Nephron (organoid): ENCODE results near the gene PLPP2.
"Not testable (repeated sequence)": the region's sequence is repeated elsewhere in the genome, so short reads cannot be mapped to it uniquely, and the experiment has no call there.

Experiments used
- H3K27ac Mint-ChIP-seq, 3 experiments: 2 replicates each; pipeline ENCODE4 v1.8.0; 2020; ENCODE audit warnings: mixed read lengths in 3 of 3, mild to moderate bottlenecking in 2 of 3, moderate library complexity in 1 of 3
- H3K27me3 Mint-ChIP-seq: 2 replicates; pipeline ENCODE4 v1.8.0; 2021; ENCODE audit warnings: low read depth, mild to moderate bottlenecking, moderate library complexity, mixed read lengths
- H3K36me3 Mint-ChIP-seq: 2 replicates; pipeline ENCODE4 v1.8.0; 2020; ENCODE audit warnings: low read depth, mixed read lengths
- H3K4me1 Mint-ChIP-seq: 2 replicates; pipeline ENCODE4 v1.8.0; 2020; ENCODE audit warnings: mixed read lengths
- H3K4me3 Mint-ChIP-seq, 3 experiments: 2 replicates each; pipeline ENCODE4 v1.8.0; 2020; ENCODE audit warnings: mild to moderate bottlenecking in 3 of 3, mixed read lengths in 3 of 3, moderate library complexity in 2 of 3
- H3K9me3 Mint-ChIP-seq: 2 replicates; pipeline ENCODE4 v1.8.0; 2020; ENCODE audit warnings: mixed read lengths
- CTCF ChIP-seq, 3 experiments: fragments of 200-600 bp; sonication (generic); IDR thresholded peaks; one replicate each; pipeline ENCODE4 v1.5.0; 2021; ENCODE audit warnings: antibody characterized with exemption in 3 of 3; ENCODE audit not compliant: unreplicated experiment in 3 of 3

PLPP2 gene

GRCh38 chr19:262125-262524 is 29.1 kb downstream of the PLPP2 start:
- no peak overlapping the region for H3K4me3 Mint-ChIP-seq
- peaks cover 59% of the 10 kb centered on the region for H3K27me3 Mint-ChIP-seq
- no peaks in the 10 kb centered on the region for H3K9me3 Mint-ChIP-seq
- no peaks in the 10 kb centered on the region for H3K36me3 Mint-ChIP-seq
- no peak for TF ChIP-seq CTCF (IDR thresholded peaks at IDR 0.05; ENCODE audit: unreplicated experiment in 3 of 3)
- no peaks in the 10 kb centered on the region for H3K4me1 Mint-ChIP-seq
- no peak overlapping the region for H3K27ac Mint-ChIP-seq

GRCh38 chr19:256804-257203 is 34.4 kb downstream of the PLPP2 start:
- H3K4me1 Mint-ChIP-seq, H3K4me3 Mint-ChIP-seq, H3K27ac Mint-ChIP-seq, H3K9me3 Mint-ChIP-seq, H3K36me3 Mint-ChIP-seq: not testable (repeated sequence)
- H3K27me3 Mint-ChIP-seq: peaks cover 50% of the 10 kb centered on the region

DNA sequence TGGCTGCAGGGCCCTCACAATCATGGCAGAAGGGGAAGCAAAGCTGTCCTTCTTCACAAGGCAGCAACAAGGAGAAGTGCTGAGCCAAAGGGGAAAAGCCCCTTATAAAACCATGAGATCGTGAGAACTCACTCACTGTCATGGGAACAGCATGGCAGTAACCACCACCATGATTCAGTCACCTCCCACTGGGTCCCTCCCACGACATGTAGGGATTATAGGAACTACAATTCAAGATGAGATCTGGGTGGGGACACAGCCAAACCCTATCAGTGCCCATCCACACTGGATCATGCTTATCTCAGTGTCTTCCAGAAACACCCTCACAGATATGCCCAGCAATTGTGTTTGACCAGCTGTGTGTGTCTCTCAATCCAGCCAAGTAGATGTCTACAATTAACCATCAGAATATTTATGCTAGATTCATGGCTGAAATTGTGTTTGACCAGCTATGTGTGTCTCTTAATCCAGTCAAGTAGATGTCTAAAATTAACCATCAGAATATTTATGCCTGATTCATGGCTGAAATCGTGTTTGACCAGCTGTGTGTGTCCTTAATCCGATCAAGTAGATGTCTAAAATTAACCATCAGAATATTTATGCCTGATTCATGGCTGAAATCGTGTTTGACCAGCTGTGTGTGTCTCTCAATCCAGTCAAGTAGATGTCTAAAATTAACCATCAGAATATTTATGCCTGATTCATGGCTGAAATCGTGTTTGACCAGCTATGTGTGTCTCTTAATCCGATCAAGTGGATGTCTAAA is 38.6 kb downstream of the PLPP2 start:
- H3K4me3 Mint-ChIP-seq, H3K9me3 Mint-ChIP-seq, H3K27ac Mint-ChIP-seq, H3K4me1 Mint-ChIP-seq, H3K36me3 Mint-ChIP-seq: not testable (repeated sequence)
- peaks cover 38% of the 10 kb centered on the region for H3K27me3 Mint-ChIP-seq

DNA sequence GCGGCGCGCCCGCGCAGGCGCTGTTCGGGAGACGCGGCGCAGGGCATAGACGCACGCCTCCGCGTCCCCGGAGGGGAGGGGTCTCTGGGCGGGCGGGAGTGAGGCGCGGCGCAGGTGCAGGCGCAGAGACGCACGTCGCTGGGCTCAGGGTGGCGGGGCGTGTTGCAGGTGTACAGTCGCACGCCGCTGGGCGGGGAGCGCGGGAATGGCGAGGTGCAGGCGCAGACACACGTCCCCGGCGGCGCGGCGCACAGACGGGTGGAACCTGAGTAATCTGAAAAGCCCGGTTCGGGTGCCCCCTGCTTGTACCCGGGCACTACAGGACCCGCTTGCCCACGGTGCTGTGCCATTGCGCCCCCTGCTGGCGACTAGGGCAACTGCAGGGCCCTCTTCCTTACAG is 44.7 kb downstream of the PLPP2 start:
- Mint-ChIP-seq H3K4me1 (no peaks in the 10 kb centered on the region), H3K4me3 (no peak overlapping the region), H3K27me3 (peaks cover 7% of the 10 kb centered on the region), H3K36me3 (no peaks in the 10 kb centered on the region), H3K27ac (no peak overlapping the region), H3K9me3 (peaks cover 4% of the 10 kb centered on the region)
- TF ChIP-seq CTCF (IDR thresholded peaks at IDR 0.05; ENCODE audit: unreplicated experiment in 3 of 3): no peak

GRCh38 chr19:245900-246299 is 45.3 kb downstream of the PLPP2 start:
- H3K4me1 Mint-ChIP-seq, H3K27me3 Mint-ChIP-seq, H3K9me3 Mint-ChIP-seq, H3K27ac Mint-ChIP-seq, H3K36me3 Mint-ChIP-seq: not testable (repeated sequence)
- H3K4me3 Mint-ChIP-seq: peak overlapping the region in 2 of 3 experiments; percentile 53 to 62

DNA sequence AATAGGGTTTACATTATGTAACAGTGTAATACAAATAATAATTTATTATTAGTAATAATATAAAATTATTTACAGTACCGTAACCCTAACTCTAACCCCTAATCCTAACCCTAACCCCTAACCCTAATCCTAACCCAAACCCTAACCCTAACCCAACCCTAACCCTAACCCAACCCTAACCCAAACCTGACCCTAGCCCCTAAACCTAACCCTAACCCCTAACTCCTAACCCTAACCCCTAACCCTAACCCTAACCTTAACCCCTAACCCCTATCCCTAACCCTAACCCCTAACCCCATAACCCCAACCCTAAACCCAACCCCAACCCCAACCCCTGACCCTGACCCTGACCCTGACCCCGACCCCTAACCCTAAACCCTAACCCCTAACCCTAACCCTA is 45.7 kb downstream of the PLPP2 start:
- peaks cover 5% of the 10 kb centered on the region for H3K27me3 Mint-ChIP-seq
- peaks cover 4% of the 10 kb centered on the region for H3K9me3 Mint-ChIP-seq
- TF ChIP-seq CTCF (IDR thresholded peaks at IDR 0.05; ENCODE audit: unreplicated experiment in 3 of 3): no peak
- no peak overlapping the region for H3K4me3 Mint-ChIP-seq
- no peak overlapping the region for H3K27ac Mint-ChIP-seq
- H3K36me3 Mint-ChIP-seq: no peaks in the 10 kb centered on the region
- H3K4me1 Mint-ChIP-seq: no peaks in the 10 kb centered on the region
